Measurements from ENCODE around the gene HNRNPR.

HNRNPR gene

DNA sequence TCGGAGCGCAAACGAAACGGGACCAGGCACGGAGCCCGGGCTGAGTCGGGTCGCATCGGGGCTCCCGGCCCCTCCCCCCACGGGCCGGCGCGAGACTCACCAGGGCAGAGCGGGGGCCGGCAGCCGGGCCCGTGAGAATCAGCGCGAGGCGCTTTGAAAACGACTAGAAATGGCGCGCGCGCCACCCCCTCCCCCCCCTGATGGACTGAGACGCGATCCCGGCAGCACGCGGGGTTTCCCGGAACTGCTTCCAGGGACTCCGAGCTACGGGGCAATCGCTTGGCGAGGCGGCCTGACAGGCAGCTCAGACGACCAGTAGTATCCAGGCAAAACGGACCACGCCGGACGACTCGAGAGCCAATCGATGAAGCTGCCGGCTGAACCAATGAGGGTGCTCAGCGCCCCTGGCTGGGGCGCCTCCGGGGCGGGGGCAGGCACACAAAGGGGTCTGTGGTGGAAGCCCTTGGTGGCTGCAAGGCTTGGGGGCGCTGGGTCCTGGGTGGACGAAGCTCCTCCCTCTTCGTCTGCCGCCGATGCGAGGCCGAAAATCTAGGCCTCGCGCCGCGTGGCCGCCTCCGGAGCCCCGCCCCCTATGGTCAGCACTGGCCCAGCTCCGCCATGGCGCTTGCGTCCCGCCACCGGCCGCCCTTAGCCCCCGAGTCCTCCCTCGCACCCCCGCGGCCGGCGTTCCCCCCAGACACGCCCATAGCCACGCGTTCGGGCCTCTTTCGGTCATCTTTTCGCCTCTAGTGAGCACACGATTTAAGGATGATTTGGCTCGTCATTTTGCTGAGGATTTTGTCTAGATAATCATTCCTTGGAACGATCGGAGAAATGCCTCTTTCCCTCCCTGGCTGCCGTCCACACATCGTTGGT is at the start of gene HNRNPR:
Gene HNRNPR (minus strand): TSS at position 174 of the 876 bp plus-strand sequence. CDS start 3,276 bp downstream, outside the sequence.
- TF ChIP-seq, protein P1, sequence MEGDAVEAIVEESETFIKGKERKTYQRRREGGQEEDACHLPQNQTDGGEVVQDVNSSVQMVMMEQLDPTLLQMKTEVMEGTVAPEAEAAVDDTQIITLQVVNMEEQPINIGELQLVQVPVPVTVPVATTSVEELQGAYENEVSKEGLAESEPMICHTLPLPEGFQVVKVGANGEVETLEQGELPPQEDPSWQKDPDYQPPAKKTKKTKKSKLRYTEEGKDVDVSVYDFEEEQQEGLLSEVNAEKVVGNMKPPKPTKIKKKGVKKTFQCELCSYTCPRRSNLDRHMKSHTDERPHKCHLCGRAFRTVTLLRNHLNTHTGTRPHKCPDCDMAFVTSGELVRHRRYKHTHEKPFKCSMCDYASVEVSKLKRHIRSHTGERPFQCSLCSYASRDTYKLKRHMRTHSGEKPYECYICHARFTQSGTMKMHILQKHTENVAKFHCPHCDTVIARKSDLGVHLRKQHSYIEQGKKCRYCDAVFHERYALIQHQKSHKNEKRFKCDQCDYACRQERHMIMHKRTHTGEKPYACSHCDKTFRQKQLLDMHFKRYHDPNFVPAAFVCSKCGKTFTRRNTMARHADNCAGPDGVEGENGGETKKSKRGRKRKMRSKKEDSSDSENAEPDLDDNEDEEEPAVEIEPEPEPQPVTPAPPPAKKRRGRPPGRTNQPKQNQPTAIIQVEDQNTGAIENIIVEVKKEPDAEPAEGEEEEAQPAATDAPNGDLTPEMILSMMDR (IDR thresholded peaks at IDR 0.05; ENCODE audit: insufficient read depth, low read depth, low read length, missing control alignments): no peak
- DNase-seq (ENCODE audit: low read depth): peak; percentile 100
- peak within 1 kb of the TSS; percentile 99 for H3K4me3 ChIP-seq (ENCODE audit: low read depth, low read length)

DNA sequence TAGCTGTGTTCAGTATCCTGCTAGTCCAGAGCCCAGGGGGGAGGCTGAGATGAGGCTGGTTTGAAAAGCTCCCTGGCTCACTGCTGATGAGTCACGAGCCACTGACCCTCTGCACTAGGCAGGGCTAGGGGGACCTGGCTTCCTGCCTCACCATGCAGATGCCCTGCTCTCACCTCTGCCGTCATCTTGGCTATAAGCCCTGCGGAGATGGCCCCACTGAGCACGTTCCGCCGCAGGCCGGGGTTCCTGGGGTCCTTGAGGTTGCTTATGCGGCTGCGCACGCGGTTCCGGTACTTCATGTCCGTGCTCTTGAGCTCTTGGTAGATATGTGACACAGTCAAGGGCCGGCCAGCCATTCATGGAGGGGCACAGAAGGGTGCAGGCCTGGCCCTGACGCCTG is 49.6 kb upstream of the HNRNPR start:
- no peak overlapping the region for H3K4me3 ChIP-seq (ENCODE audit: low read depth, low read length)
- DNase-seq (ENCODE audit: low read depth): no peak
- TF ChIP-seq, protein P1 (IDR thresholded peaks at IDR 0.05; ENCODE audit: insufficient read depth, low read depth, low read length, missing control alignments): no peak

DNA sequence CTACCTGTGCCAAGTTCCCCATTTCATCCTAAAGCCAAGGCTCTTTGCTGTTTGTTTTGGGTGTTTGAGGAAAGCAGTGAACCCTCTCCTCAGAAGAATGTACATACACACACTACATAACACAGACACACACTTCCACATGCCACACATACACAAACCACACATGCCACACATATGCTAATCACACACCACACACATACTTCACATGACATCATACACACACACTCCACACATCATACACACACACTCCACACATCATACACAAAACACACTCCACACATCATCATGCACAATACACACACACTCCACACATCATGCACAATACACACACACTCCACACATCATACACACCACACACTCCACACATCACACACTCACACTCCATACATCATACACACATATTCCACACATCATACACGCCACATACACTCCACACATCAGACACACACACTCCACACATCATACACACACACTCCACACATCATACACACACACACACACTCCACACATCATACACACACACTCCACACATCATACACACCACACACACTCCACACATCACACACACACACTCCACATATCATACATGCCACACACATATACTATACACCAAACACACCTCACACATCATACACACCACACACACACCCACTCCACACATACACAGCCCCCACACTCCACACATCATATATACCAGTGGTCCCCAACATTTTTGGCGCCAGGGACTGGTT is 48.2 kb upstream of the HNRNPR start:
- H3K4me3 ChIP-seq (ENCODE audit: low read depth, low read length): no peak overlapping the region
- no peak for DNase-seq (ENCODE audit: low read depth)
- TF ChIP-seq, protein P1 (IDR thresholded peaks at IDR 0.05; ENCODE audit: insufficient read depth, low read depth, low read length, missing control alignments): no peak

DNA sequence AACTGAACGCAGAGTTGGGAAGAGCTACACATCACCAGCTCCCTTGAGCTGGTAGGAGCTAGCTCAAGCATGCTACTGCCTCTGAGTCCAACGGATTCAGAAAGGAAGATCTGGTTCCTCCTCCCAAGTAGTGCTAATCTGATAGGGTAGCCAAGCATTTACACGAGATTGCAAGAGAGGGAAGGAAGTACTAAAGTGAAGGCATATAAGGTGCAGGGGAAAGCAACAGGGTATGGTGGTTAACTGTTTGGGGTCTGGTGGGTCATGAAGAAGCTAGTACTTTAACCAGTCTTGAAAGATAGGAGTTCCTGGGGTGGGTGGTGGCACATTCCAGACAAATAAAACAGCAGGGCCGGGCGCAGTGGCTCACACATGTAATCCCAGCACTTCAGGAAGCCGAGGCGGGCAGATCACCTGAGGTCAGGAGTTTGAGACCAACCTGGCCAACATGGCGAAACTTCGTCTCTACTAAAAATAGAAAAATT is 45.8 kb upstream of the HNRNPR start:
- TF ChIP-seq, protein P1 (IDR thresholded peaks at IDR 0.05; ENCODE audit: insufficient read depth, low read depth, low read length, missing control alignments): no peak
- no peak for DNase-seq (ENCODE audit: low read depth)
- no peak overlapping the region for H3K4me3 ChIP-seq (ENCODE audit: low read depth, low read length)

DNA sequence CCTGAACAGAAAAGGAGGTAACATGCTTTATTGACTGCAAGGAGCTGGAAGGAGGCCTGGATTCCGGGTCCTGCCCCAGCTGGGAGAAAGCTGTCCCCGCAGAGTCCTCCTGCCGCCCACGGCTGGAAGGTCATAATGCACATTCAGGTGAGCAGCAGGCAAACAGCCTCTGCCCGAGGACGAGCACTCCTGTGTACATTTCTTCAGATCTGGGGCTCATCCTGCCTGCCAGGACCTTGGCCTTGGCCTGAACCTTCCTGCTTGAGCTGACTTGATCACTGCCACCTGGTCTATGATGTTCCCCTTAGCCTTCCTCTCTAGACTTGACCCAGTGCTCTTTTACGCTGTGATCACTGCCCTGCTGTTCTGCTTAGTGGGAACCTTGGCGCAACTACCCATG is 43.4 kb upstream of the HNRNPR start:
- DNase-seq (ENCODE audit: low read depth): no peak
- no peak overlapping the region for H3K4me3 ChIP-seq (ENCODE audit: low read depth, low read length)
- TF ChIP-seq, protein P1 (IDR thresholded peaks at IDR 0.05; ENCODE audit: insufficient read depth, low read depth, low read length, missing control alignments): no peak

DNA sequence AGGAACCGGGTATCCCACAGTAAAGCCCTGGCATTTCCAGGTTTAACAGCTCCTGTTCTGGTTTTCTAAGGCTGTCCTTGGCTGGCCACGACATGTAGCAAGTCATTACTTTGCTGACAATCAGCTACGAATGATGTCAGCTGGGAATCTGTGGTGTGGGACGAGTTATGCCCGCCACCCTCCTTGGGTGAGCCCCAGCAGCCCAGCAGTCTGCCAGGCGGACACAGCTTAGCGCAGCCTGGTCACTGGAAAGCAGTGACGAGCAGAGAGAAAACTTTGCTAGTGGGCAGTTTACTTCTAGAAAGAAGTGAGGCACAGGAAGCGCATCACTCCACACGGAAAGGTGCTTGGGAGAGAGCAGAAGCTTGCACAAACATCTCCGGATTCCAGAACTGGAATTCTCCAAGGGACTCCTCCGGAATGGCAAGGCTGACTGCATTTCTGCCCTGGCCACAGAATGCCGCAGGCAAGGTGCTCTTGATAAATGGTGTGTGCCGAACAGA is 41.1 kb upstream of the HNRNPR start:
- H3K4me3 ChIP-seq (ENCODE audit: low read depth, low read length): no peak overlapping the region
- no peak for DNase-seq (ENCODE audit: low read depth)
- TF ChIP-seq, protein P1 (IDR thresholded peaks at IDR 0.05; ENCODE audit: insufficient read depth, low read depth, low read length, missing control alignments): no peak
